HepG2 (cell line): Measurements from ENCODE around the gene ZBTB21. TPM values are rescaled to one million over a fixed set of nuclear protein-coding genes. Genes with fewer than 3 reads are reported as not detected.
A peak's percentile ranks its signal among the peaks of the same experiment; 100 is the strongest.

Experiments
- AKAP8 ChIP-seq: sonication (generic); formaldehyde crosslinking; IDR thresholded peaks from 2 replicates; pipeline ENCODE4 v1.5.1; 2020; ENCODE audit warnings: mild to moderate bottlenecking, missing genetic modification reagents
- CENPX ChIP-seq: sonication (generic); formaldehyde crosslinking; IDR thresholded peaks from 2 replicates; pipeline ENCODE4 v1.9.0; 2021; ENCODE audit warnings: mild to moderate bottlenecking, missing genetic modification reagents, moderate library complexity
- EZH2 ChIP-seq: conservative IDR thresholded peaks from 2 replicates; pipeline ENCODE4 v1.6.1; 2012; ENCODE audit warnings: mild to moderate bottlenecking, low read depth, low read length, moderate library complexity
- JUNB ChIP-seq: sonication (generic); formaldehyde crosslinking; IDR thresholded peaks from 2 replicates; pipeline ENCODE4 v1.8.0; 2022; ENCODE audit warnings: missing genetic modification reagents, mild to moderate bottlenecking, borderline replicate concordance
- KDM5B ChIP-seq: sonication (generic); formaldehyde crosslinking; IDR thresholded peaks from 2 replicates; pipeline ENCODE4 v1.4.0; 2020; ENCODE audit warnings: missing genetic modification reagents, mild to moderate bottlenecking, borderline replicate concordance
- KLF9 ChIP-seq: IDR thresholded peaks from 2 replicates; pipeline ENCODE4 v1.6.1; 2016; ENCODE audit warnings: low read depth
- NFIB ChIP-seq: sonication (generic); formaldehyde crosslinking; IDR thresholded peaks from 2 replicates; pipeline ENCODE4 v1.9.0; 2021; ENCODE audit warnings: missing genetic modification reagents, mild to moderate bottlenecking, borderline replicate concordance
- NRL ChIP-seq: sonication (generic); formaldehyde crosslinking; IDR thresholded peaks from 2 replicates; pipeline ENCODE4 v1.5.0; 2020; ENCODE audit warnings: missing genetic modification reagents, mild to moderate bottlenecking, moderate library complexity, borderline replicate concordance
- POLR2AphosphoS2 ChIP-seq: IDR thresholded peaks from 2 replicates; pipeline ENCODE4 v1.6.1; 2011; ENCODE audit warnings: low read depth, low read length, improper control_type of control experiment
- RCOR2 ChIP-seq: IDR thresholded peaks from 2 replicates; pipeline ENCODE4 v1.6.1; 2016; ENCODE audit warnings: missing biosample characterization, missing genetic modification reagents
- REL ChIP-seq: sonication (generic); formaldehyde crosslinking; conservative IDR thresholded peaks from 2 replicates; pipeline ENCODE4 v1.8.0; 2022; ENCODE audit warnings: mild to moderate bottlenecking, missing genetic modification reagents, moderate library complexity
- RNF2 ChIP-seq: fragments of 450-650 bp; conservative IDR thresholded peaks from 2 replicates; pipeline ENCODE4 v1.6.1; 2016; ENCODE audit warnings: low read depth
- THYN1 ChIP-seq: sonication (generic); formaldehyde crosslinking; IDR thresholded peaks from 2 replicates; pipeline ENCODE4 v1.8.1; 2023; ENCODE audit warnings: low read depth, mild to moderate bottlenecking, moderate library complexity, missing genetic modification reagents, borderline replicate concordance
- YY1 ChIP-seq: IDR thresholded peaks from 2 replicates; pipeline ENCODE4 v1.6.1; 2011; ENCODE audit warnings: low read length, low read depth, moderate library complexity, mild to moderate bottlenecking; ENCODE audit not compliant: insufficient read depth, insufficient replicate concordance
- ZBTB20 ChIP-seq: sonication (generic); formaldehyde crosslinking; IDR thresholded peaks from 2 replicates; pipeline ENCODE4 v1.8.1; 2023; ENCODE audit warnings: missing genetic modification reagents, low read depth, mild to moderate bottlenecking, borderline replicate concordance
- ZNF446 ChIP-seq: sonication (generic); formaldehyde crosslinking; IDR thresholded peaks from 2 replicates; pipeline ENCODE4 v1.5.0; 2020; ENCODE audit warnings: mild to moderate bottlenecking, missing genetic modification reagents
- ZNF557 ChIP-seq: sonication (generic); formaldehyde crosslinking; IDR thresholded peaks from 2 replicates; pipeline ENCODE4 v1.4.0; 2020; ENCODE audit warnings: missing genetic modification reagents
- ZNF772 ChIP-seq: sonication (generic); formaldehyde crosslinking; IDR thresholded peaks from 2 replicates; pipeline ENCODE4 v1.5.0; 2020; ENCODE audit warnings: mild to moderate bottlenecking, missing genetic modification reagents
- polyA plus RNA-seq, 8 experiments: library from polyadenylated mRNA; depleted of rRNA in 3 of 8; stranded (reverse) in 7 of 8; unstranded in 1 of 8; fragments of >200 nt; fragmentation: Illumina TruSeq in 4 of 8; extraction: Trizol in 4 of 8; gene quantifications; 2 replicates each; pipeline versions ENCODE4 v1.2.1 to v1.2.3, GENCODE V29; 2011 to 2016; ENCODE audit warnings: low read depth in 4 of 8, missing spikeins in 1 of 8, mixed read lengths in 1 of 8; ENCODE audit not compliant: insufficient read depth in 1 of 8
- total RNA-seq, 5 experiments: library from RNA; depleted of rRNA; stranded (reverse); fragments of >200 nt; fragmentation: Illumina TruSeq; extraction: Trizol; gene quantifications; 2 replicates each; pipeline ENCODE4 v1.2.3, GENCODE V29; 2016; ENCODE audit warnings: low read depth in 1 of 5
- TF ChIP-seq, protein P1 (sequence below): sonication (generic); formaldehyde crosslinking; conservative IDR thresholded peaks from 2 replicates; pipeline ENCODE4 v1.4.0; 2020; ENCODE audit warnings: missing genetic modification reagents
- TF ChIP-seq, protein P2 (sequence below): sonication (generic); formaldehyde crosslinking; IDR thresholded peaks from 2 replicates; pipeline ENCODE4 v1.4.0; 2020; ENCODE audit warnings: missing genetic modification reagents, borderline replicate concordance
- TF ChIP-seq, protein P3 (sequence below): IDR thresholded peaks from 2 replicates; pipeline ENCODE4 v1.6.1; 2016; ENCODE audit warnings: missing biosample characterization, missing genetic modification reagents, low read depth

ZBTB21 gene
- total and polyA plus RNA-seq, 2 of the 13 experiments (the other 11 are each of a cell fraction or from before 2014, with no cell fraction given), result 4.5 to 6.1 TPM

DNA sequence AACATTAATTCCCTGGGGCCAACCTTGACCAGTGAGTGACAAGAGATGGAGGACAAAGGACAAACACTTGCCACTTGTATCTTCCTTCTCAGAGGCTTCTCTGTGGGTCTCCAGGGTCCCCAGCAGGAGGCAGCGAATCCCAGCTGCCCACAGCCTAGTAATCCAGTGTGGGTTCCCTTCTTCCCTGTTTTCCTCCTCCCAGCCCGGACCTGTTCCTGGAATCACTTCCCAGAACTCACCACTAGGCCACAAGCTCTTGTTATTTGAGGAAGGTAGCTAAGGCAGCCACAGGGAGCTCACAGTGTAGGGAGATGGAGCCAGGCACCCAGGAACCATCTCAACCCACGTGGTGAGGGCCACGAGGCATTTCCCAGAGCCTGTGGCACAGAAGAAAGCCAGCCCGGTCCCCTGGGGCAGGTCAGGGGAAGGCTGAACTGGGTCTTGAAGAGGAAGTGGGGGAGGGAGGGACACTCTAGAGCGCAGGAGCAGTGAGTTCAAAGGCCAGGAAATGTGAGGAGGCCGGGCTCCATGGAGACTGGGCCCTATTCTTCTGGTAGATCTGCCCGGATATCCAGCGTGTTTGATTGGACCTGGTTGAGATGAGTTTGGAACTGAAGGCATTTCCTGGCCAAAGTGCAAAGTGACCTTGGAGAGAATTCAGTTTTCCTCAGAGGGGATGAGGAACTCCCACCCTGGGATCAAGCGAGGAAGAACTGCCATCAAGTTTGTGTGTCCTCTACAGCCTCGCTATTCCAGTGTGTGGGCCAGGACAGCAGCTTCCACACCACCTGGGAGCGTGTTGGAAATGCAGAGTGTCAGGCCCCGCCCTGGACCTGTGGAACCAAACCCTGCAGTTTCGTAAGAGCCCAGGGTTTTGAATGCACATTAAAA, 36.1 kb downstream of the ZBTB21 start (continued):
- TF ChIP-seq RCOR2 (CRISPR knock-in tag) (no peak), YY1 (peak; percentile 18), ZBTB20 (no peak), NFIB (CRISPR knock-in tag) (no peak), NRL (no peak), ZNF446 (no peak), AKAP8 (CRISPR knock-in tag) (no peak), REL (CRISPR knock-in tag) (no peak), CENPX (CRISPR knock-in tag) (no peak), ZNF557 (CRISPR knock-in tag) (0 out of 2 replicates have a peak, but pooled peaks have one; percentile 10), RNF2 (0 out of 2 replicates have a peak, but pooled peaks have one; percentile 35), EZH2 (no peak), KLF9 (CRISPR knock-in tag) (no peak), KDM5B (no peak; the same call in 1 of the 2 replicates), ZNF772 (CRISPR knock-in tag) (peak; percentile 63; the same call in 1 of the 2 replicates), JUNB (CRISPR knock-in tag) (no peak), THYN1 (no peak), POLR2AphosphoS2 (no peak)
- TF ChIP-seq, protein P1, sequence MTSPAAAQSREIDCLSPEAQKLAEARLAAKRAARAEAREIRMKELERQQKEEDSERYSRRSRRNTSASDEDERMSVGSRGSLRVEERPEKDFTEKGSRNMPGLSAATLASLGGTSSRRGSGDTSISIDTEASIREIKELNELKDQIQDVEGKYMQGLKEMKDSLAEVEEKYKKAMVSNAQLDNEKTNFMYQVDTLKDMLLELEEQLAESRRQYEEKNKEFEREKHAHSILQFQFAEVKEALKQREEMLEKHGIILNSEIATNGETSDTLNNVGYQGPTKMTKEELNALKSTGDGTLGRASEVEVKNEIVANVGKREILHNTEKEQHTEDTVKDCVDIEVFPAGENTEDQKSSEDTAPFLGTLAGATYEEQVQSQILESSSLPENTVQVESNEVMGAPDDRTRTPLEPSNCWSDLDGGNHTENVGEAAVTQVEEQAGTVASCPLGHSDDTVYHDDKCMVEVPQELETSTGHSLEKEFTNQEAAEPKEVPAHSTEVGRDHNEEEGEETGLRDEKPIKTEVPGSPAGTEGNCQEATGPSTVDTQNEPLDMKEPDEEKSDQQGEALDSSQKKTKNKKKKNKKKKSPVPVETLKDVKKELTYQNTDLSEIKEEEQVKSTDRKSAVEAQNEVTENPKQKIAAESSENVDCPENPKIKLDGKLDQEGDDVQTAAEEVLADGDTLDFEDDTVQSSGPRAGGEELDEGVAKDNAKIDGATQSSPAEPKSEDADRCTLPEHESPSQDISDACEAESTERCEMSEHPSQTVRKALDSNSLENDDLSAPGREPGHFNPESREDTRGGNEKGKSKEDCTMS, result no peak
- TF ChIP-seq, protein P2, sequence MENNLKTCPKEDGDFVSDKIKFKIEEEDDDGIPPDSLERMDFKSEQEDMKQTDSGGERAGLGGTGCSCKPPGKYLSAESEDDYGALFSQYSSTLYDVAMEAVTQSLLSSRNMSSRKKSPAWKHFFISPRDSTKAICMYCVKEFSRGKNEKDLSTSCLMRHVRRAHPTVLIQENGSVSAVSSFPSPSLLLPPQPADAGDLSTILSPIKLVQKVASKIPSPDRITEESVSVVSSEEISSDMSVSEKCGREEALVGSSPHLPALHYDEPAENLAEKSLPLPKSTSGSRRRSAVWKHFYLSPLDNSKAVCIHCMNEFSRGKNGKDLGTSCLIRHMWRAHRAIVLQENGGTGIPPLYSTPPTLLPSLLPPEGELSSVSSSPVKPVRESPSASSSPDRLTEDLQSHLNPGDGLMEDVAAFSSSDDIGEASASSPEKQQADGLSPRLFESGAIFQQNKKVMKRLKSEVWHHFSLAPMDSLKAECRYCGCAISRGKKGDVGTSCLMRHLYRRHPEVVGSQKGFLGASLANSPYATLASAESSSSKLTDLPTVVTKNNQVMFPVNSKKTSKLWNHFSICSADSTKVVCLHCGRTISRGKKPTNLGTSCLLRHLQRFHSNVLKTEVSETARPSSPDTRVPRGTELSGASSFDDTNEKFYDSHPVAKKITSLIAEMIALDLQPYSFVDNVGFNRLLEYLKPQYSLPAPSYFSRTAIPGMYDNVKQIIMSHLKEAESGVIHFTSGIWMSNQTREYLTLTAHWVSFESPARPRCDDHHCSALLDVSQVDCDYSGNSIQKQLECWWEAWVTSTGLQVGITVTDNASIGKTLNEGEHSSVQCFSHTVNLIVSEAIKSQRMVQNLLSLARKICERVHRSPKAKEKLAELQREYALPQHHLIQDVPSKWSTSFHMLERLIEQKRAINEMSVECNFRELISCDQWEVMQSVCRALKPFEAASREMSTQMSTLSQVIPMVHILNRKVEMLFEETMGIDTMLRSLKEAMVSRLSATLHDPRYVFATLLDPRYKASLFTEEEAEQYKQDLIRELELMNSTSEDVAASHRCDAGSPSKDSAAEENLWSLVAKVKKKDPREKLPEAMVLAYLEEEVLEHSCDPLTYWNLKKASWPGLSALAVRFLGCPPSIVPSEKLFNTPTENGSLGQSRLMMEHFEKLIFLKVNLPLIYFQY (CRISPR knock-in tag), result peak; percentile 36; the same call in 1 of the 2 replicates
- TF ChIP-seq, protein P3, sequence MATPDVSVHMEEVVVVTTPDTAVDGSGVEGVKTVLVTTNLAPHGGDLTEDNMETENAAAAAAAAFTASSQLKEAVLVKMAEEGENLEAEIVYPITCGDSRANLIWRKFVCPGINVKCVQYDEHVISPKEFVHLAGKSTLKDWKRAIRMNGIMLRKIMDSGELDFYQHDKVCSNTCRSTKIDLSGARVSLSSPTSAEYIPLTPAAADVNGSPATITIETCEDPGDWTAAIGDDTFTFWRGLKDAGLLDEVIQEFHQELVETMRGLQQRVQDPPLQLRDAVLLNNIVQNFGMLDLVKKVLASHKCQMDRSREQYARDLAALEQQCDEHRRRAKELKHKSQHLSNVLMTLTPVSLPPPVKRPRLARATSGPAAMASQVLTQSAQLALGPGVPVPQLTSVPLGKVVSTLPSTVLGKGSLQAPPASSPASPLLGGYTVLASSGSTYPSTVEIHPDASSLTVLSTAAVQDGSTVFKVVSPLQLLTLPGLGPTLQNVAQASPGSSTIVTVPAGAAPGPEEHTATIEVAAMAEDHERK (CRISPR knock-in tag), result no peak
